ENCODE data around the gene PADI4. TPM values are rescaled to one million over a fixed set of nuclear protein-coding genes. Genes with fewer than 3 reads are reported as not detected.
"Not testable (repeated sequence)": the region's sequence is repeated elsewhere in the genome, so short reads cannot be mapped to it uniquely, and the experiment has no call there.

PADI4 gene
- total RNA-seq, 1 donor from 2014 or later: 3.8 TPM

GRCh38 chr1:17340358-17340757 is 32.4 kb downstream of the PADI4 start:
- intact Hi-C loops (cut with DNase I): no loop called here
- DNase-seq (ENCODE audit: low spot score): no peak

GRCh38 chr1:17342014-17342441 is 34.0 kb downstream of the PADI4 start:
- ATAC-seq: no peak
- intact Hi-C loops (cut with DNase I): no loop called here
- no peak for DNase-seq (ENCODE audit: low spot score)

More at GRCh38 chr1:17340358-17340757, 32.4 kb downstream of the PADI4 start:
- ATAC-seq: no peak

GRCh38 chr1:17345506-17345905 is 37.5 kb downstream of the PADI4 start:
- intact Hi-C loops (cut with DNase I); DNase-seq (ENCODE audit: low spot score): not testable (repeated sequence)

GRCh38 chr1:17346046-17346789 is 38.2 kb downstream of the PADI4 start:
- ATAC-seq: no peak
- intact Hi-C loops (cut with DNase I): no loop called here
- no peak for DNase-seq (ENCODE audit: low spot score)

More at GRCh38 chr1:17345506-17345905, 37.5 kb downstream of the PADI4 start:
- not testable (repeated sequence) for ATAC-seq

- DNase-seq (ENCODE audit: low spot score) (no peak), ATAC-seq (no peak)
- intact Hi-C loops (cut with DNase I): no loop called here
These were observed 40.0 kb downstream of the PADI4 start for GRCh38 chr1:17347769-17348592.

GRCh38 chr1:17348593-17349234 is 40.7 kb downstream of the PADI4 start:
- DNase-seq (ENCODE audit: low spot score): no peak
- no peak for ATAC-seq
- intact Hi-C loops (cut with DNase I): no loop called here

- DNase-seq (ENCODE audit: low spot score) (no peak), ATAC-seq (no peak)
- intact Hi-C loops (cut with DNase I): no loop called here
These were observed 42.1 kb downstream of the PADI4 start for GRCh38 chr1:17350083-17350482.

- intact Hi-C loops (cut with DNase I): no loop called here
- DNase-seq (ENCODE audit: low spot score) (no peak), ATAC-seq (no peak)
These were observed 43.0 kb downstream of the PADI4 start for GRCh38 chr1:17350928-17351446.

- DNase-seq (ENCODE audit: low spot score): no peak
- intact Hi-C loops (cut with DNase I): no loop called here
These were observed 43.8 kb downstream of the PADI4 start for GRCh38 chr1:17351598-17352324.

GRCh38 chr1:17352419-17352909 is 44.5 kb downstream of the PADI4 start:
- intact Hi-C loops (cut with DNase I): no loop called here
- ATAC-seq (no peak), DNase-seq (ENCODE audit: low spot score) (no peak)

More at GRCh38 chr1:17351598-17352324, 43.8 kb downstream of the PADI4 start:
- ATAC-seq: no peak

GRCh38 chr1:17355898-17356297 is 47.9 kb downstream of the PADI4 start:
- DNase-seq (ENCODE audit: low spot score) (no peak), ATAC-seq (no peak)
- intact Hi-C loops (cut with DNase I): no loop called here

GRCh38 chr1:17356387-17357026 is 48.5 kb downstream of the PADI4 start:
- ATAC-seq (no peak), DNase-seq (ENCODE audit: low spot score) (no peak)
- intact Hi-C loops (cut with DNase I): no loop called here

- intact Hi-C loops (cut with DNase I): no loop called here
- ATAC-seq (no peak), DNase-seq (ENCODE audit: low spot score) (no peak)
These were observed 50.6 kb downstream of the PADI4 start for GRCh38 chr1:17358557-17358956.

GRCh38 chr1:17359031-17359430 is 51.0 kb downstream of the PADI4 start:
- ATAC-seq (no peak), DNase-seq (ENCODE audit: low spot score) (no peak)
- intact Hi-C loops (cut with DNase I): no loop called here

GRCh38 chr1:17359808-17360207 is 51.8 kb downstream of the PADI4 start:
- intact Hi-C loops (cut with DNase I): no loop called here
- no peak for DNase-seq (ENCODE audit: low spot score)

GRCh38 chr1:17360272-17360956 is 52.4 kb downstream of the PADI4 start:
- DNase-seq (ENCODE audit: low spot score) (no peak), ATAC-seq (no peak)
- intact Hi-C loops (cut with DNase I): no loop called here

More at GRCh38 chr1:17359808-17360207, 51.8 kb downstream of the PADI4 start:
- no peak for ATAC-seq

GRCh38 chr1:17361687-17362086 is 53.7 kb downstream of the PADI4 start:
- intact Hi-C loops (cut with DNase I): no loop called here
- no peak for DNase-seq (ENCODE audit: low spot score)
- no peak for ATAC-seq

GRCh38 chr1:17363351-17363750 is 55.4 kb downstream of the PADI4 start:
- intact Hi-C loops (cut with DNase I): no loop called here
- ATAC-seq (no peak), DNase-seq (ENCODE audit: low spot score) (no peak)

Data from sciatic nerve (tissue), 2 donors.